HG02852 (cell line): Measurements from ENCODE around the gene ASAP3.

Source experiments
- ATAC-seq: cut with Tn5 transposase; IDR thresholded peaks from one replicate; pipeline ENCODE4 v1.9.1; 2021; ENCODE audit warnings: mild to moderate bottlenecking, moderate library complexity; ENCODE audit not compliant: unreplicated experiment

Gene ASAP3

GRCh38 chr1:23483321-23484252 lies at the start of gene ASAP3:
Gene ASAP3, minus strand, starts transcription at chr1:23484179. Its CDS starts 46 bp downstream, at chr1:23484133.
- no peak for ATAC-seq

GRCh38 chr1:23533246-23534023 lies 49.5 kb upstream of the ASAP3 start:
- ATAC-seq, result no peak

GRCh38 chr1:23531562-23532094 lies 47.6 kb upstream of the ASAP3 start:
- no peak for ATAC-seq

GRCh38 chr1:23530747-23531561 lies 47.0 kb upstream of the ASAP3 start, which contains the start of gene E2F2:
Gene E2F2, minus strand, starts transcription at chr1:23531233. Its CDS starts 440 bp downstream, at chr1:23530793.
- no peak for ATAC-seq

GRCh38 chr1:23530087-23530746 lies 46.2 kb upstream of the ASAP3 start:
- no peak for ATAC-seq

- no peak for ATAC-seq
These were observed 45.4 kb upstream of the ASAP3 start for GRCh38 chr1:23529146-23530086.

- ATAC-seq, result peak; percentile 50
These were observed 44.4 kb upstream of the ASAP3 start for GRCh38 chr1:23528250-23528978.

- no peak for ATAC-seq
These were observed 43.9 kb upstream of the ASAP3 start for GRCh38 chr1:23527900-23528249.

GRCh38 chr1:23527366-23527765 lies 43.4 kb upstream of the ASAP3 start:
- ATAC-seq, result no peak

- ATAC-seq, result no peak
These were observed 42.5 kb upstream of the ASAP3 start for GRCh38 chr1:23526329-23527041.

- ATAC-seq, result no peak
These were observed 41.7 kb upstream of the ASAP3 start for GRCh38 chr1:23525558-23526250.

GRCh38 chr1:23524716-23525401 lies 40.9 kb upstream of the ASAP3 start:
- no peak for ATAC-seq

GRCh38 chr1:23524163-23524562 lies 40.2 kb upstream of the ASAP3 start:
- no peak for ATAC-seq

GRCh38 chr1:23522244-23522982 lies 38.4 kb upstream of the ASAP3 start:
- ATAC-seq, result no peak

- ATAC-seq, result no peak
These were observed 37.6 kb upstream of the ASAP3 start for GRCh38 chr1:23521588-23521987.

GRCh38 chr1:23517581-23517980 lies 33.6 kb upstream of the ASAP3 start:
- ATAC-seq, result no peak
